K562 (cell line): ENCODE data around the gene HDAC5. TPM values are rescaled to one million over a fixed set of nuclear protein-coding genes. Genes with fewer than 3 reads are reported as not detected.

Source experiments
- HOMEZ ChIP-seq: fragments of 250-450 bp; sonication (Bioruptor Pico); IDR thresholded peaks from 2 replicates; pipeline ENCODE4 v1.4.0; 2020; ENCODE audit warnings: mild to moderate bottlenecking, moderate library complexity
- MTA3 ChIP-seq: fragments of 450-650 bp; formaldehyde crosslinking; IDR thresholded peaks from 2 replicates; pipeline ENCODE4 v1.6.1; 2017; ENCODE audit warnings: mild to moderate bottlenecking, borderline replicate concordance
- NFE2 ChIP-seq: IDR thresholded peaks from 2 replicates; pipeline ENCODE4 v1.6.1; 2014; ENCODE audit warnings: antibody characterized with exemption, low read depth
- TRIM25 ChIP-seq: fragments of 450-650 bp; IDR thresholded peaks from 2 replicates; pipeline ENCODE4 v1.7.0; 2016; ENCODE audit warnings: borderline replicate concordance
- ZBTB11 ChIP-seq, 3 experiments: fragments of 200-800 bp in 1 of 3; fragments of 250-450 bp in 1 of 3; fragments of 450-650 bp in 1 of 3; sonication (Bioruptor Pico) in 1 of 3; sonication (Bioruptor generic) in 1 of 3; formaldehyde crosslinking in 1 of 3; IDR thresholded peaks; 2 replicates each; pipeline versions ENCODE4 v1.6.1 to v1.8.0; 2016 to 2022; ENCODE audit warnings: mild to moderate bottlenecking in 2 of 3, missing genetic modification characterization in 2 of 3, missing compliant biosample characterization in 1 of 3, moderate library complexity in 1 of 3
- ZFP1 ChIP-seq: fragments of 450-650 bp; formaldehyde crosslinking; IDR thresholded peaks from 2 replicates; pipeline ENCODE4 v1.4.0; 2020; ENCODE audit warnings: mild to moderate bottlenecking, mixed read lengths
- polyA plus RNA-seq, 8 experiments: library from polyadenylated mRNA; depleted of rRNA in 4 of 8; stranded (reverse) in 5 of 8; unstranded in 3 of 8; fragments of >200 nt; fragmentation: Nextera tagmentation in 2 of 8; fragmentation: Illumina TruSeq in 1 of 8; extraction: Ambion mirVana in 2 of 8; extraction: Trizol in 1 of 8; gene quantifications; 2 replicates each; pipeline versions ENCODE4 v1.2.1 to v1.2.3, GENCODE V29; 2011 to 2014; ENCODE audit warnings: inconsistent platforms in 1 of 8, missing spikeins in 1 of 8
- total RNA-seq, 7 experiments: library from RNA; depleted of rRNA in 6 of 7; stranded (reverse); fragments of >200 nt in 6 of 7; fragmentation: Illumina TruSeq in 2 of 7; extraction: Trizol in 2 of 7; gene quantifications; 2 replicates each; pipeline versions ENCODE4 v1.2.1 to v1.2.3, GENCODE V29; 2011 to 2021; ENCODE audit warnings: low replicate concordance in 1 of 7

Gene HDAC5
- total and polyA plus RNA-seq, 9 of the 15 experiments (the other 6 are each of a cell fraction or from before 2014, with no cell fraction given) = 0.45 to 26.2 (median 16.4) TPM

- no peak for TF ChIP-seq ZBTB11 (CRISPR knock-in tag; IDR thresholded peaks at IDR 0.05)
- no peak for TF ChIP-seq NFE2
- no peak for TF ChIP-seq TRIM25
- TF ChIP-seq ZFP1 (CRISPR knock-in tag) = no peak
- TF ChIP-seq HOMEZ = no peak
- TF ChIP-seq MTA3 = no peak
These were observed 41.8 kb downstream of the HDAC5 start (continued) for GRCh38 chr17:44081681-44082080.
